ENCODE results near the gene NXPH4.
A peak's percentile ranks its signal among the peaks of the same experiment; 100 is the strongest.

Gene NXPH4

GRCh38 chr12:57233357-57234232 is 17.0 kb downstream of the NXPH4 start:
- no peak for DNase-seq

GRCh38 chr12:57234233-57234570 is 17.6 kb downstream of the NXPH4 start:
- no peak for DNase-seq

- no peak for DNase-seq
Measured at GRCh38 chr12:57234571-57235016, 18.0 kb downstream of the NXPH4 start.

GRCh38 chr12:57235017-57235727 is 18.6 kb downstream of the NXPH4 start:
- no peak for DNase-seq

GRCh38 chr12:57235728-57236131 is 19.1 kb downstream of the NXPH4 start:
- no peak for DNase-seq

GRCh38 chr12:57236201-57236924 is 19.8 kb downstream of the NXPH4 start:
- DNase-seq, result no peak

GRCh38 chr12:57236925-57237595 is 20.5 kb downstream of the NXPH4 start:
- DNase-seq, result no peak

- no peak for DNase-seq
Measured at GRCh38 chr12:57237596-57237931, 21.0 kb downstream of the NXPH4 start.

GRCh38 chr12:57237932-57238853 is 21.6 kb downstream of the NXPH4 start:
- peak; percentile 39 for DNase-seq

- peak; percentile 69 for DNase-seq
Measured at GRCh38 chr12:57238854-57239554, 22.4 kb downstream of the NXPH4 start.

GRCh38 chr12:57239587-57240065 is 23.0 kb downstream of the NXPH4 start:
- DNase-seq, result peak; percentile 42

- peak; percentile 60 for DNase-seq
Measured at GRCh38 chr12:57240066-57240921, 23.7 kb downstream of the NXPH4 start.

GRCh38 chr12:57240926-57241401 is 24.4 kb downstream of the NXPH4 start:
- DNase-seq, result peak; percentile 42

GRCh38 chr12:57241402-57242310 is 25.1 kb downstream of the NXPH4 start:
- DNase-seq, result no peak

GRCh38 chr12:57242329-57242690 is 25.7 kb downstream of the NXPH4 start:
- DNase-seq, result peak; percentile 84

- DNase-seq, result peak; percentile 84
Measured at GRCh38 chr12:57242691-57243454, 26.3 kb downstream of the NXPH4 start.

- peak; percentile 76 for DNase-seq
Measured at GRCh38 chr12:57243521-57244311, 27.1 kb downstream of the NXPH4 start.
